SK-N-SH treated with all-trans-retinoic acid at 6 μM for 48 hours (cell line): ENCODE results near the gene HMOX1.

Experiments
- ATAC-seq: fragments of 200-7000 bp; cut with Tn5 transposase; 3 replicates; pipeline ENCODE4 v1.9.1; 2020; ENCODE audit warnings: mild to moderate bottlenecking, moderate library complexity
- ARNTL ChIP-seq: fragments of 450-650 bp; formaldehyde crosslinking; IDR thresholded peaks from 2 replicates; pipeline ENCODE4 v1.5.0; 2020; ENCODE audit warnings: low read depth, mild to moderate bottlenecking, moderate library complexity, borderline replicate concordance
- BACH2 ChIP-seq: fragments of 250-450 bp; sonication (Bioruptor Pico); IDR thresholded peaks from 2 replicates; pipeline ENCODE4 v1.9.0; 2021; ENCODE audit warnings: mild to moderate bottlenecking, borderline replicate concordance
- CREB5 ChIP-seq: fragments of 250-450 bp; sonication (Bioruptor Pico); IDR thresholded peaks from 2 replicates; pipeline ENCODE4 v1.5.1; 2020; ENCODE audit warnings: low read depth, mild to moderate bottlenecking, moderate library complexity
- CSDC2 ChIP-seq: fragments of 250-450 bp; sonication (Bioruptor Pico); IDR thresholded peaks from 2 replicates; pipeline ENCODE4 v1.5.0; 2020; ENCODE audit warnings: mild to moderate bottlenecking, moderate library complexity
- GLIS3 ChIP-seq: fragments of 250-450 bp; sonication (Bioruptor Pico); IDR thresholded peaks from 2 replicates; pipeline ENCODE4 v1.5.0; 2020; ENCODE audit warnings: mild to moderate bottlenecking, moderate library complexity
- ISL1 ChIP-seq: fragments of 250-450 bp; sonication (Bioruptor Pico); IDR thresholded peaks from 2 replicates; pipeline ENCODE4 v2.1.2; 2022; ENCODE audit warnings: mild to moderate bottlenecking, moderate library complexity
- OSR1 ChIP-seq: fragments of 250-450 bp; sonication (Bioruptor Pico); IDR thresholded peaks from 2 replicates; pipeline ENCODE4 v1.8.0; 2022; ENCODE audit warnings: moderate library complexity, mild to moderate bottlenecking, inconsistent platforms
- PATZ1 ChIP-seq: fragments of 250-450 bp; sonication (Bioruptor Pico); IDR thresholded peaks from 2 replicates; pipeline ENCODE4 v1.8.0; 2020; ENCODE audit warnings: mild to moderate bottlenecking, moderate library complexity, borderline replicate concordance
- PPARA ChIP-seq: fragments of 250-450 bp; sonication (Bioruptor Pico); IDR thresholded peaks from 2 replicates; pipeline ENCODE4 v1.5.0; 2020; ENCODE audit warnings: mild to moderate bottlenecking, borderline replicate concordance
- TCF4 ChIP-seq: fragments of 250-450 bp; sonication (Bioruptor Pico); IDR thresholded peaks from 2 replicates; pipeline ENCODE4 v1.8.0; 2021; ENCODE audit warnings: mild to moderate bottlenecking, moderate library complexity, borderline replicate concordance
- TSHZ2 ChIP-seq: fragments of 250-450 bp; sonication (Bioruptor Pico); IDR thresholded peaks from 2 replicates; pipeline ENCODE4 v1.5.0; 2020; ENCODE audit warnings: mild to moderate bottlenecking, moderate library complexity
- ZC3H10 ChIP-seq: fragments of 250-450 bp; sonication (Bioruptor Pico); IDR thresholded peaks from 2 replicates; pipeline ENCODE4 v1.5.1; 2021; ENCODE audit warnings: mild to moderate bottlenecking, moderate library complexity
- ZFP30 ChIP-seq: fragments of 450-650 bp; formaldehyde crosslinking; IDR thresholded peaks from 2 replicates; pipeline ENCODE4 v1.5.0; 2022; ENCODE audit warnings: mild to moderate bottlenecking, moderate library complexity
- ZNF70 ChIP-seq: fragments of 450-650 bp; formaldehyde crosslinking; IDR thresholded peaks from 2 replicates; pipeline ENCODE4 v1.5.0; 2020; ENCODE audit warnings: mild to moderate bottlenecking, moderate library complexity
- TF ChIP-seq, protein P1 (sequence below): fragments of 250-450 bp; sonication (Bioruptor Pico); IDR thresholded peaks from 2 replicates; pipeline ENCODE4 v1.8.0; 2021; ENCODE audit warnings: low read depth, mild to moderate bottlenecking, moderate library complexity, borderline replicate concordance
- TF ChIP-seq, protein P2 (sequence below): fragments of 250-450 bp; sonication (Bioruptor Pico); IDR thresholded peaks from 2 replicates; pipeline ENCODE4 v1.5.1; 2021; ENCODE audit warnings: mild to moderate bottlenecking, moderate library complexity

Gene HMOX1

DNA sequence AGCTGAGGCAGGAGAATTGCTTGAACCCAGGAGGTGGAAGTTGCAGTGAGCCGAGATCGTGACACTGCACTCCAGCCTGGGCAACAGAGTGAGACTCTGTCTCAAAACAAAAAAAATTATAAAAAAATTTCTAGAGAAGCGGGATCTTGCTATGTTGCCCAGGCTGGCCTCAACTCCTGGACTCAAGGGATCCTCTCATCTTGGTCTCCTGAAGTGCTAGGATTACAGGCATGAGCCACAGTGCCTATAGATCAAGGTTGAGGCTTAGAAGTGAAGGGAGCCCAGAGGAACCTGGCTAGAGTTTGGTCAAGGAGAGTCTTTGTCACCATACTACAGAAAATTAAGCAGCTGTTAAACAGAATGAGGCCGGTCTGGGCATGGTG, 17.7 kb downstream of the HMOX1 start (continued):
- TF ChIP-seq, protein P1, sequence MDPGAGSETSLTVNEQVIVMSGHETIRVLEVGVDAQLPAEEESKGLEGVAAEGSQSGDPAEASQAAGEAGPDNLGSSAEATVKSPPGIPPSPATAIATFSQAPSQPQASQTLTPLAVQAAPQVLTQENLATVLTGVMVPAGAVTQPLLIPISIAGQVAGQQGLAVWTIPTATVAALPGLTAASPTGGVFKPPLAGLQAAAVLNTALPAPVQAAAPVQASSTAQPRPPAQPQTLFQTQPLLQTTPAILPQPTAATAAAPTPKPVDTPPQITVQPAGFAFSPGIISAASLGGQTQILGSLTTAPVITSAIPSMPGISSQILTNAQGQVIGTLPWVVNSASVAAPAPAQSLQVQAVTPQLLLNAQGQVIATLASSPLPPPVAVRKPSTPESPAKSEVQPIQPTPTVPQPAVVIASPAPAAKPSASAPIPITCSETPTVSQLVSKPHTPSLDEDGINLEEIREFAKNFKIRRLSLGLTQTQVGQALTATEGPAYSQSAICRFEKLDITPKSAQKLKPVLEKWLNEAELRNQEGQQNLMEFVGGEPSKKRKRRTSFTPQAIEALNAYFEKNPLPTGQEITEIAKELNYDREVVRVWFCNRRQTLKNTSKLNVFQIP (CRISPR knock-in tag): no peak
- no peak for TF ChIP-seq ZFP30 (CRISPR knock-in tag)
- TF ChIP-seq TSHZ2 (CRISPR knock-in tag): no peak
- TF ChIP-seq, all 23 proteins: peak for 0

- no peak for ATAC-seq
- TF ChIP-seq BACH2 (CRISPR knock-in tag) (no peak), GLIS3 (CRISPR knock-in tag) (no peak), ARNTL (CRISPR knock-in tag) (no peak), ZNF70 (CRISPR knock-in tag) (no peak), TCF4 (no peak), PATZ1 (CRISPR knock-in tag) (no peak)
- TF ChIP-seq, protein P1 (CRISPR knock-in tag): no peak
Measured at GRCh38 chr22:35399114-35399677, 18.3 kb downstream of the HMOX1 start.

DNA sequence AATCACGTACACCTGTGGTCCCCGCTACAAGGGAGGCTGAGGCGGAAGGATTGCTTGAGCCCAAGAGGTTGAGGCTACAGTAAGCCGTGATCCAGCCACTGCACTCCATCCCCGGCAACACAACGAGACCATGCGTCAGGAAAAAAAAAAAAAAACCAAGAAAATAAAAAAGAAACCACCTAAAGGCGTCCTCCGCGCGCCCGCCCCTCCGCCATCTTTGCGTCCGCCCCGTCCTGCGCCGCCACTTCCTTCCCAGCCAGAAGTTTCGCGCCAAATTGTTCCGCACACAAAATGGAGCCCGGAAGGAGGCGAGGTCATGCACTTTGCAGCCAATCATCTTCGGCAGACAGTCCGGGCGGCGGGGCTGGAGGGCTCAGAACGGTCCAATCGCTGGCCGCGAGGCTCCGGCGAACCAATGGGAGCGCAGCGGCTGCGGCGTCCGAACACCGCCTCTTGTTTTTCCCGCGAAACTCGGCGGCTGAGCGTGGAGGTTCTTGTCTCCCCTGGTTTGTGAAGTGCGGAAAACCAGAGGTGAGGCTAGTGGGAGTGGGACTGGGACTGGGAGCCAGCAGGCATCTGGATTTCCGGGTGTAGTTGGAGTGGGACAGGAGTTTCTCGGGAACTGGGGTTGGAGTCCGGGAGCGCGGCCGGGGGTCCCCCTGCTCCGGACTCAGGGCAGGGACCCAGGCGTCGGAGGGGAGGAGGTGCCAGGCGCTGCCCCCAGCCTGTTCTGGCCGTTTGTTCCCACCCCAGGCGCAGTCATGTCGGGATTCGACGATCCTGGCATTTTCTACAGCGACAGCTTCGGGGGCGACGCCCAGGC, 19.0 kb downstream of the HMOX1 start, which contains the start of gene MCM5:
Gene MCM5 (plus strand): TSS at position 463 of the 823 bp plus-strand sequence. CDS start 299 bp downstream, at position 762.
- peak; percentile 100 for ATAC-seq
- TF ChIP-seq ARNTL (CRISPR knock-in tag) (no peak), TCF4 (no peak), ZNF70 (CRISPR knock-in tag) (no peak), ISL1 (CRISPR knock-in tag) (no peak), OSR1 (CRISPR knock-in tag) (no peak), CSDC2 (CRISPR knock-in tag) (no peak), PPARA (CRISPR knock-in tag) (no peak), ZC3H10 (CRISPR knock-in tag) (no peak), CREB5 (no peak)
- TF ChIP-seq, protein P2, sequence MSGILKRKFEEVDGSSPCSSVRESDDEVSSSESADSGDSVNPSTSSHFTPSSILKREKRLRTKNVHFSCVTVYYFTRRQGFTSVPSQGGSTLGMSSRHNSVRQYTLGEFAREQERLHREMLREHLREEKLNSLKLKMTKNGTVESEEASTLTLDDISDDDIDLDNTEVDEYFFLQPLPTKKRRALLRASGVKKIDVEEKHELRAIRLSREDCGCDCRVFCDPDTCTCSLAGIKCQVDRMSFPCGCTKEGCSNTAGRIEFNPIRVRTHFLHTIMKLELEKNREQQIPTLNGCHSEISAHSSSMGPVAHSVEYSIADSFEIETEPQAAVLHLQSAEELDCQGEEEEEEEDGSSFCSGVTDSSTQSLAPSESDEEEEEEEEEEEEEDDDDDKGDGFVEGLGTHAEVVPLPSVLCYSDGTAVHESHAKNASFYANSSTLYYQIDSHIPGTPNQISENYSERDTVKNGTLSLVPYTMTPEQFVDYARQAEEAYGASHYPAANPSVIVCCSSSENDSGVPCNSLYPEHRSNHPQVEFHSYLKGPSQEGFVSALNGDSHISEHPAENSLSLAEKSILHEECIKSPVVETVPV (CRISPR knock-in tag): no peak
